GM12878 (cell line): ENCODE measurements around the gene AHR. TPM values are rescaled to one million over a fixed set of nuclear protein-coding genes. Genes with fewer than 3 reads are reported as not detected.

Source experiments
- ASH2L ChIP-seq: fragments of 300-600, 200-600 bp; sonication (generic); IDR thresholded peaks from 2 replicates; pipeline ENCODE4 v1.6.1; 2017; ENCODE audit warnings: low read depth, mild to moderate bottlenecking, borderline replicate concordance
- ATF7 ChIP-seq: fragments of 450-650 bp; IDR thresholded peaks from 2 replicates; pipeline ENCODE4 v1.6.1; 2016; ENCODE audit warnings: low read depth, mild to moderate bottlenecking
- CHD2 ChIP-seq: IDR thresholded peaks from 2 replicates; pipeline ENCODE4 v1.6.1; 2011; ENCODE audit warnings: low read depth, low read length, improper control_type of control experiment, borderline replicate concordance
- CUX1 ChIP-seq: IDR thresholded peaks from 2 replicates; pipeline ENCODE4 v1.6.1; 2012; ENCODE audit warnings: improper control_type of control experiment, low read depth, low read length; ENCODE audit not compliant: insufficient replicate concordance
- HCFC1 ChIP-seq: fragments of 150-350 bp; IDR thresholded peaks from 2 replicates; pipeline ENCODE4 v1.6.1; 2014; ENCODE audit warnings: low read length
- MXI1 ChIP-seq: fragments of 150-350 bp; IDR thresholded peaks from 2 replicates; pipeline ENCODE4 v1.6.1; 2011; ENCODE audit warnings: low read depth, mild to moderate bottlenecking, inconsistent platforms, low read length, improper control_type of control experiment
- RELB ChIP-seq: fragments of 450-650 bp; IDR thresholded peaks from 2 replicates; pipeline ENCODE4 v1.6.1; 2017; ENCODE audit warnings: low read depth, mild to moderate bottlenecking, moderate library complexity
- polyA plus RNA-seq, 11 experiments: library from polyadenylated mRNA; depleted of rRNA in 4 of 11; unstranded in 6 of 11; stranded (reverse) in 5 of 11; fragments of >200 nt; fragmentation: Nextera tagmentation in 4 of 11; fragmentation: Illumina TruSeq in 1 of 11; extraction: Ambion mirVana in 4 of 11; extraction: Trizol in 1 of 11; gene quantifications; 1 replicate in 1 of 11; 2 replicates in 10 of 11; pipeline versions ENCODE4 v1.2.1 to v1.2.3, GENCODE V29; 2011 to 2016; ENCODE audit warnings: inconsistent platforms in 2 of 11, missing spikeins in 2 of 11, low read depth in 1 of 11
- total RNA-seq, 4 experiments: library from RNA; depleted of rRNA in 3 of 4; stranded (reverse); fragments of >200 nt in 3 of 4; fragmentation: Illumina TruSeq in 1 of 4; extraction: Trizol in 1 of 4; gene quantifications; 2 replicates each; pipeline versions ENCODE4 v1.2.1 to v1.2.3, GENCODE V29; 2013 to 2021

AHR gene
- total and polyA plus RNA-seq, 10 of the 15 experiments (the other 5 are each of a cell fraction or from before 2014, with no cell fraction given): 1.7 to 16.9 (median 4.5) TPM

GRCh38 chr7:17380736-17381662 is 82.5 kb downstream of the AHR start (continued):
- no peak for TF ChIP-seq CUX1
- TF ChIP-seq MXI1: no peak
- TF ChIP-seq HCFC1: no peak
- TF ChIP-seq ATF7: no peak
- TF ChIP-seq RELB: no peak
- no peak for TF ChIP-seq CHD2
- no peak for TF ChIP-seq ASH2L
